Panc1 (cell line): ENCODE results near the gene C9orf78. TPM values are rescaled to one million over a fixed set of nuclear protein-coding genes. Genes with fewer than 3 reads are reported as not detected.
"Not testable (repeated sequence)": the region's sequence is repeated elsewhere in the genome, so short reads cannot be mapped to it uniquely, and the experiment has no call there.

Experiments
- ATAC-seq: fragments of 200-7000 bp; cut with Tn5 transposase; 2 replicates; pipeline ENCODE4 v1.9.1; 2020; ENCODE audit warnings: mild to moderate bottlenecking, moderate library complexity
- BruUV-seq: library from RNA; stranded (reverse); fragments of 400-500 nt; replicated peaks from 2 replicates; lab custom pipeline; 2021; lab: Mats Ljungman, UMichigan
- CTCF ChIA-PET: fragments of 300-600 bp; sonication (Branson Sonifier 250); formaldehyde crosslinking; loops from one replicate; lab custom pipeline; 2022; ENCODE audit warnings: antibody characterized with exemption; lab: Charles Lee
- POLR2A ChIA-PET: fragments of 300-600 bp; sonication (Branson Sonifier 250); formaldehyde crosslinking; loops from one replicate; lab custom pipeline; 2022; ENCODE audit warnings: antibody characterized with exemption; lab: Charles Lee
- DNase-seq: peaks from one replicate; pipeline ENCODE4 v3.0.0-alpha.2; 2010; ENCODE audit warnings: low read depth, low spot score
- H3K27ac ChIP-seq: 2 replicates; pipeline ENCODE4 v1.5.1; 2011; ENCODE audit warnings: mild to moderate bottlenecking, low read length, inconsistent platforms
- H3K27me3 ChIP-seq: fragments of 200-500 bp; sonication (Bioruptor generic); 2 replicates; pipeline ENCODE4 v1.6.0; 2014; ENCODE audit warnings: low read length, inconsistent platforms; ENCODE audit not compliant: control insufficient read depth, insufficient read depth
- H3K36me3 ChIP-seq: fragments of 200-500 bp; sonication (Bioruptor generic); 2 replicates; pipeline ENCODE4 v1.5.1; 2014; ENCODE audit warnings: inconsistent platforms, mild to moderate bottlenecking, low read length, moderate library complexity; ENCODE audit not compliant: control insufficient read depth, insufficient read depth
- H3K4me1 ChIP-seq: 2 replicates; pipeline ENCODE4 v1.5.1; 2011; ENCODE audit warnings: inconsistent platforms, mild to moderate bottlenecking, low read length, moderate library complexity; ENCODE audit not compliant: control insufficient read depth, insufficient read depth
- H3K4me3 ChIP-seq, 2 experiments: 2 replicates each; pipeline ENCODE4 v1.5.1; 2011 to 2012; ENCODE audit warnings: low read depth in 2 of 2, low read length in 2 of 2, mild to moderate bottlenecking in 2 of 2, inconsistent platforms in 1 of 2, moderate library complexity in 1 of 2
- H3K9me3 ChIP-seq: fragments of 200-500 bp; sonication (Bioruptor generic); 2 replicates; pipeline ENCODE4 v1.5.1; 2014; ENCODE audit warnings: low read depth, mild to moderate bottlenecking, inconsistent platforms, low read length, moderate library complexity; ENCODE audit not compliant: control insufficient read depth, insufficient read depth
- POLR2AphosphoS5 ChIP-seq: IDR thresholded peaks from 2 replicates; pipeline ENCODE4 v1.6.1; 2012; ENCODE audit warnings: mild to moderate bottlenecking, low read depth, low read length, moderate library complexity
- SIN3A ChIP-seq: IDR thresholded peaks from 2 replicates; pipeline ENCODE4 v1.6.1; 2012; ENCODE audit warnings: low read depth, mild to moderate bottlenecking, low read length, moderate library complexity, borderline replicate concordance; ENCODE audit not compliant: insufficient read depth
- TCF7L2 ChIP-seq: IDR thresholded peaks from 2 replicates; pipeline ENCODE4 v1.6.1; 2011; ENCODE audit warnings: mild to moderate bottlenecking, low read depth, low read length, inconsistent platforms
- in situ Hi-C: cut with HindIII; loops from 2 replicates; pipeline ENCODE4 v1.10.0; 2016; ENCODE audit warnings: low sequenced_read_pairs, low pct_unique_long_range_greater_than_20kb
- intact Hi-C: fragments of 100-400 bp; cut with micrococcal nuclease; formaldehyde crosslinking; loops from one replicate; pipeline ENCODE4 v1.10.0; 2022; ENCODE audit not compliant: unreplicated experiment
- total RNA-seq: library from RNA; stranded (reverse); gene quantifications from one replicate; pipeline ENCODE4 v1.2.1, GENCODE V29; 2021; ENCODE audit not compliant: unreplicated experiment
- TF ChIP-seq, protein P1 (sequence below), 2 experiments: IDR thresholded peaks; 2 replicates each; pipeline ENCODE4 v1.6.1; 2011 to 2012; ENCODE audit warnings: low read depth in 2 of 2, control low read depth in 1 of 2, low read length in 1 of 2, mild to moderate bottlenecking in 1 of 2, moderate library complexity in 1 of 2; ENCODE audit not compliant: insufficient read depth in 1 of 2
- TF ChIP-seq, protein P2 (sequence below): fragments of 450-650 bp; IDR thresholded peaks from 2 replicates; pipeline ENCODE4 v1.5.1; 2017; ENCODE audit warnings: mild to moderate bottlenecking

C9orf78 gene
- total RNA-seq, 1 experiment from 2014 or later: 33.6 TPM

DNA sequence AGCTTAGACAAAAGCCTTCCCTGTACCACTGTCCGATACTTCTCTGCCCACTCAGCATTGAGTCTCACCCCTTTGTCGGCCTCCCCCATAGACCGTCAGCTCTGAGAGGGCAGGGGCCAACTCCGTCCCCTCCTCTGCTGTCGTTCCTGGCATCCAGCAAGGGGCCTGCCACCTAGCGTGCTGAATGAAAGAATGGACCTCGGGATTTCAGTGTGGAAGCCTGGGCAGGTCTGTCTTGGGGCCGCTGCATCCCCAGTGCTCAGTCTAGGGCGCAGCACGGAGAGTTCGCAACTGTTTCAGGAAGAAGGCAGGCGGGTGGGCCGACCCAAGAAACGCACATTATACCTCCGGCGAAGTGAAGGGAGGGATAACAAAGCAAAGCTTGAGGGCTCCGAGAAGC, 33.6 kb downstream of the C9orf78 start:
- POLR2A ChIA-PET: no interaction called here
- no TSS peak for BruUV-seq
- TF ChIP-seq, protein P1, sequence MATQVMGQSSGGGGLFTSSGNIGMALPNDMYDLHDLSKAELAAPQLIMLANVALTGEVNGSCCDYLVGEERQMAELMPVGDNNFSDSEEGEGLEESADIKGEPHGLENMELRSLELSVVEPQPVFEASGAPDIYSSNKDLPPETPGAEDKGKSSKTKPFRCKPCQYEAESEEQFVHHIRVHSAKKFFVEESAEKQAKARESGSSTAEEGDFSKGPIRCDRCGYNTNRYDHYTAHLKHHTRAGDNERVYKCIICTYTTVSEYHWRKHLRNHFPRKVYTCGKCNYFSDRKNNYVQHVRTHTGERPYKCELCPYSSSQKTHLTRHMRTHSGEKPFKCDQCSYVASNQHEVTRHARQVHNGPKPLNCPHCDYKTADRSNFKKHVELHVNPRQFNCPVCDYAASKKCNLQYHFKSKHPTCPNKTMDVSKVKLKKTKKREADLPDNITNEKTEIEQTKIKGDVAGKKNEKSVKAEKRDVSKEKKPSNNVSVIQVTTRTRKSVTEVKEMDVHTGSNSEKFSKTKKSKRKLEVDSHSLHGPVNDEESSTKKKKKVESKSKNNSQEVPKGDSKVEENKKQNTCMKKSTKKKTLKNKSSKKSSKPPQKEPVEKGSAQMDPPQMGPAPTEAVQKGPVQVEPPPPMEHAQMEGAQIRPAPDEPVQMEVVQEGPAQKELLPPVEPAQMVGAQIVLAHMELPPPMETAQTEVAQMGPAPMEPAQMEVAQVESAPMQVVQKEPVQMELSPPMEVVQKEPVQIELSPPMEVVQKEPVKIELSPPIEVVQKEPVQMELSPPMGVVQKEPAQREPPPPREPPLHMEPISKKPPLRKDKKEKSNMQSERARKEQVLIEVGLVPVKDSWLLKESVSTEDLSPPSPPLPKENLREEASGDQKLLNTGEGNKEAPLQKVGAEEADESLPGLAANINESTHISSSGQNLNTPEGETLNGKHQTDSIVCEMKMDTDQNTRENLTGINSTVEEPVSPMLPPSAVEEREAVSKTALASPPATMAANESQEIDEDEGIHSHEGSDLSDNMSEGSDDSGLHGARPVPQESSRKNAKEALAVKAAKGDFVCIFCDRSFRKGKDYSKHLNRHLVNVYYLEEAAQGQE (IDR thresholded peaks at IDR 0.05; ENCODE audit: insufficient read depth in 1 of 2, low read depth in 2 of 2, low read length in 1 of 2): no peak
- TF ChIP-seq, protein P2, sequence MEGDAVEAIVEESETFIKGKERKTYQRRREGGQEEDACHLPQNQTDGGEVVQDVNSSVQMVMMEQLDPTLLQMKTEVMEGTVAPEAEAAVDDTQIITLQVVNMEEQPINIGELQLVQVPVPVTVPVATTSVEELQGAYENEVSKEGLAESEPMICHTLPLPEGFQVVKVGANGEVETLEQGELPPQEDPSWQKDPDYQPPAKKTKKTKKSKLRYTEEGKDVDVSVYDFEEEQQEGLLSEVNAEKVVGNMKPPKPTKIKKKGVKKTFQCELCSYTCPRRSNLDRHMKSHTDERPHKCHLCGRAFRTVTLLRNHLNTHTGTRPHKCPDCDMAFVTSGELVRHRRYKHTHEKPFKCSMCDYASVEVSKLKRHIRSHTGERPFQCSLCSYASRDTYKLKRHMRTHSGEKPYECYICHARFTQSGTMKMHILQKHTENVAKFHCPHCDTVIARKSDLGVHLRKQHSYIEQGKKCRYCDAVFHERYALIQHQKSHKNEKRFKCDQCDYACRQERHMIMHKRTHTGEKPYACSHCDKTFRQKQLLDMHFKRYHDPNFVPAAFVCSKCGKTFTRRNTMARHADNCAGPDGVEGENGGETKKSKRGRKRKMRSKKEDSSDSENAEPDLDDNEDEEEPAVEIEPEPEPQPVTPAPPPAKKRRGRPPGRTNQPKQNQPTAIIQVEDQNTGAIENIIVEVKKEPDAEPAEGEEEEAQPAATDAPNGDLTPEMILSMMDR: no peak
- TF ChIP-seq TCF7L2 (no peak), POLR2AphosphoS5 (no peak), SIN3A (no peak)
- no peaks in the 10 kb centered on the region for H3K9me3 ChIP-seq
- no peaks in the 10 kb centered on the region for H3K27me3 ChIP-seq
- intact Hi-C loops: no loop called here
- peaks cover 3% of the 10 kb centered on the region for H3K4me1 ChIP-seq
- in situ Hi-C loops: no loop called here
- DNase-seq (no peak), ATAC-seq (no peak)
- no peak overlapping the region for H3K4me3 ChIP-seq
- no peak overlapping the region for H3K27ac ChIP-seq
- H3K36me3 ChIP-seq: no peaks in the 10 kb centered on the region; the same call in none of the 2 replicates
- CTCF ChIA-PET: no interaction called here

DNA sequence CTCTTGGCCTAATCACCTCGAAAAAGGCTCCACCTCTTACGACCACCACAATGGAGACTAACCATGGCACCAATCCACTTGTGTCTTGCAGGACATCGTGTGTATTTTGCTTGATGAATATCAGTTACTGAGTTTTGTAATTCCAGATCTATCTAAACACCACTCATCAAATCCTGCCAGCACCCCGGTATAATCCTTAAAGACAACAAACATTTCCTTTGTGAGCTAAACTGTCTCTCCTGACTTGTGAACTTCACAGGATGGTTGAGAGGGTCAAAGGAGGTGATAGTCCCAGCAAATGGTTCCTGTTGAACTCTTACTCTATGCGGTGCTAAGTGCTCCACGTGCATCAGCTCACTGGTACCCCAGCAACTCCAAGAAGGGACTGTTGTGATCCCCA, 36.1 kb downstream of the C9orf78 start:
- no peak for DNase-seq
- Histone ChIP-seq H3K36me3 (no peaks in the 10 kb centered on the region; the same call in 1 of the 2 replicates), H3K27ac (no peak overlapping the region), H3K4me1 (peaks cover 2% of the 10 kb centered on the region), H3K9me3 (no peaks in the 10 kb centered on the region), H3K4me3 (no peak overlapping the region), H3K27me3 (no peaks in the 10 kb centered on the region)
- in situ Hi-C loops: no loop called here
- intact Hi-C loops: no loop called here
- ChIA-PET CTCF (no interaction called here), POLR2A (no interaction called here)
- ATAC-seq: no peak
- no TSS peak for BruUV-seq
- no peak for TF ChIP-seq POLR2AphosphoS5
- TF ChIP-seq, protein P2: no peak
- TF ChIP-seq SIN3A: no peak
- no peak for TF ChIP-seq TCF7L2
- TF ChIP-seq, protein P1 (IDR thresholded peaks at IDR 0.05; ENCODE audit: insufficient read depth in 1 of 2, low read depth in 2 of 2, low read length in 1 of 2): no peak

DNA sequence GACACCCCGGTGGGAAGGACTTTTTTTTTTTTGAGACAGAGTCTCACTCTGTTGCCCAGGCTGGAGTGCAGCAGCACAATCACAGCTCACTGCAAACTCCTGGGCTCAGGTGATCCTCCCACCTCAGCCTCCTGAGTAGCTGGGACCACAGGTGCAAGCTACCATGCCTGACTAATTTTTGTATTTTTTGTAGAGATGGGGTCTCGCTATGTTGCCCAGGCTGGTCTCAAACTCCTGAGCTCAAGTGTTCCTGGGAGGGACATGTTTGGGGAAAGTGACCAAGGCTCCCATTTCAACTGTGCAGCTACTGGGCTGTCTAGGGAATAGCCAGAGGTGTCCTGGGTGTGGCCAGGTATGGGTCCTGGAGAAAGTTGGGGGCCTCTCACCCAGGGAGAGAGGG, 39.0 kb downstream of the C9orf78 start:
- H3K27ac ChIP-seq, DNase-seq, in situ Hi-C loops, H3K36me3 ChIP-seq, H3K4me1 ChIP-seq, H3K4me3 ChIP-seq, H3K27me3 ChIP-seq, BruUV-seq, intact Hi-C loops, ATAC-seq, H3K9me3 ChIP-seq, POLR2A ChIA-PET: not testable (repeated sequence)
- CTCF ChIA-PET: interaction anchor here (0.5 kb wide), 1 partner anchor 971 kb away, joined by 3 read pairs; no protein-coding TSS in a partner anchor
